ENCODE measurements around the gene ANO9.

GRCh38 chr11:408154-409007 is 33.4 kb downstream of the ANO9 start:
- TF ChIP-seq CTCF (IDR thresholded peaks at IDR 0.05) (no peak), POLR2AphosphoS5 (IDR thresholded peaks at IDR 0.05) (no peak), POLR2A (IDR thresholded peaks at IDR 0.05) (no peak), EP300 (IDR thresholded peaks at IDR 0.05) (no peak)

Measured in upper lobe of left lung (tissue), 4 donors.